ENCODE measurements around the gene DHCR24.

Gene DHCR24

GRCh38 chr1:54865238-54866073 is 21.5 kb downstream of the DHCR24 start:
- DNase-seq (ENCODE audit: low spot score) = no peak

DNA sequence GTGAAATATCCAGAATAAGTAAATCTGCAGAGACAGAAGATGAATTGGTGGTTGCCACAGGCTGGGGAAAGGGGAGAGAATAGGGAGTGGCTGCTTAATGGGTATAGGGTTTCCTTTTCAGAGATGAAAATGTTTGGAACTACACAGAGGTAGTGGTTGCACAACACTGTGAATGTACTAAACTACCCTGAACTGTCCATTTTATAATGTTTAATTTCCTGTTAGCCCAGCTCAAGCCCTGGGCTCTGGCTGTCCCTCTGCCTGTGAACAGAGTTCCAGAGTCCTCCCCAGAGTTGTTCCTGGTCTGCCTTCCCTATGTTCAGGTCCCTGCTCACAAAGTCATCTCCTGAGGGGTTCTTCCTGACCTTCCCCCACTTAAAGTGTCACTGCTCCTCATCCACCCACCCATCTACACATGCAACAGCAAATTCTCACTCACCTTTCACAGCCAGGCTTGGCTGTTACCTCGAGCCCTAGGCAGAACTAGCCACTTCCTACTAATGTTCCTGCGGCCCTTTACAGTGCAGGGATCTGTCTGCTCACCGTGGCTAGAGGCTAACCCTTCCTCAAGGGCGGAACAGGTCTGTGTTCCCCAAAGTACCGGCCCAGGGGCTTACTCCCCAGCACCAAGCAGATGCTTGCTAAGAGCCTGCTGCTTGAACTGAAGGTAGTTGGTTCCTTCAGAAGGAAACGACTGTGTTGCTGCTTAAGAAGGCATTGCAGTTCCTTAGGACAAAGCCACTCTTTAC is 22.4 kb downstream of the DHCR24 start:
- no peak for DNase-seq (ENCODE audit: low spot score)

GRCh38 chr1:54863267-54863665 is 23.7 kb downstream of the DHCR24 start:
- no peak for DNase-seq (ENCODE audit: low spot score)

DNA sequence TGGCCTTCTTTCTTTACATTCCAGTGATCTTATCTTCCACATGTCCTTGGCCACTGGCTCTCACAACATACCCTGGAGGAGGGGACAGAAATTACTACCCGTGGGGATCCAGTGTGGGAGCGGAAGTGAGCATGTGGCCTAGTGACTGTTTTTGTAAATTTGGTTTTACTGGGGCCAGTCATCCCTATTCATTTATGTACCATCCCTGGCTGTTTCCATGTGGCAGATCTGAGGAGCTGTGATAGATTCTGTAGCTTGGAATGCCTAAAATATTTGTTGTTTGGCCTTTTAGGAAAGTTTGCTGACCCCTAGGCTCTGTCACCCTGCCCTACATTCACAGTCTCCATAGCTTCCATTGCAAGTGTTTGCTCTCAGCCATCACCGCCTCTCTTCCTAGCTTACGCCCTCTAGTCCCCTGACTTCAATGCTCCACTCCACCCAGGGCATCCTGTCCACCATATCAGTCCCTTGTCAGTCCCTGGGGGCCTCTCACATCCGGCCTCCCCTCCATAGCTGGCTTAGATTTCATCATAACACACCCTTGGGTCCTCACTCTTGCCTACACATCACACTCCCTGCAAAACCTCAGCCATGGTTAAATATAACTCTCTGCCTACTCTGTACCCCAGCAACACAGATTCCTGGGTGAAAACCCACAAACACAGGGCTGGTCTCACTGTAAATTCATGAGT is 25.8 kb downstream of the DHCR24 start:
- no peak for DNase-seq (ENCODE audit: low spot score)

DNA sequence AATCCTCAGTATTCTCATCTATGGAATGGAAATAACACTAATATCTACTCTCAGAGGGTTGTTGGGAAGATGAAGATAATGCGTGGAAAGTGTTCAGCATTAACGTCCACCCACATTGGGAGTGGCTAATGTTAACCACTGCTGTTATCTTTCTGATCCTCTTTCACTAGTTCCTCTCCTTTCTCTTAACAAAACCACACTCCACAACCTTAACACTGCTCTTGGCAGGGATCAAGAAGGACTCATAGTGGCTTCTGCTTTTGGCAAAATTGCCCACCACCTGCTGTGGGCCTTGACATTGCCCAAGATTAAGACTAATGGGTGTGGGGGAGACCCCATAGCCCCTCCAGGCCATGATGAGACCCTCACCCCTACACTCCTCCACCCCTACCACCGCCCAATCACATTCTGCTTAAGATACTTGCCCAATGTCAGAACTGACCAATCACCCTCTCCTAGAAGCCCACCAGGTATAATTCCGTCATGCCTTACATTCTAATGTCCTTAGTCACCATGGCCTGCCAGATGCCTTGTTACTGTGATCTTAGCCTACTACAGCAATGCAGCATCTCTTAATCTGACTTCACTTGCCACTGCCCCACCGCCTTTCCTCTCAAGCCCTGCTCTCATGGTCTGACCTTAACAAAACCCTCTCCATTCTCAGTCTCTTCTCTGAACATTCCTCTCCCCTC is 27.1 kb downstream of the DHCR24 start:
- no peak for DNase-seq (ENCODE audit: low spot score)

DNA sequence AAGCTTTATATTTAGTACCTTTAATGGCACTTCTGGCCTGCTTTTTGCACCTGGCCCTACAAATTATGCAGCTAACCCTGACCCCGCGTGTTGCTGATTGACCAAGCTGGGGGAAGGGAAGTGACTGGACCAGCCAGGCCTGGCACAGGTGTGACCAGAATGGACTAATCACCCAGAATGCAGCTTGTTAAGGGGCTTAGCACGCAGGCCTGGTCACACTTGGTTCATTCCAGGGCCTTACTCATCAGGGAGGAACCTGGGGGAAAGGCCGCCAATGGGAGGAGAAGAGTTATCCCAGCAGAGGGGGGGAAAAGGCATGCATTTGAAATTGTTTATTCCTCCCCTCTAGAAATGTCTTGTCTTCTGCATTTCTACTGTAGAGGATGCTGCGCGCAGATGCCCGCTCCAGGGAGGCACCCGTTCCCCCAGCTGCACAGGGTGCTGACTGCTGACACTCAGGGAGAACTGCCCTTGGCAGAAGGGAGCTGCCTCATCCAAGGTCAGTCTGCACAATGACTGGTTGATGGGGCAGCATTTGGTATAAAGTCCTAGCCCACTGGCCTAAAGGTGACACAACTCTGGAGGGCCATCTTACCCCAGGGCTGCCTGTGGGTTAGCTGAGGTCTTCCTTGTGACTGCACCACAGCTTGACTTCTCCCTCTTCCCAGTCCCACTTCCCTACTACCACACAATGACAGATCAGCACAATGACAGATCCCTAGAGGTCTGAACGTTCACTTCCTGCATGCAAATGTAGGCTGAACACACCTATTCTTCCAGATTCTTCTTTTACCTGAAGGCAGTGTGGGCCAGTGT is 29.0 kb downstream of the DHCR24 start:
- DNase-seq (ENCODE audit: low spot score) = no peak

DNA sequence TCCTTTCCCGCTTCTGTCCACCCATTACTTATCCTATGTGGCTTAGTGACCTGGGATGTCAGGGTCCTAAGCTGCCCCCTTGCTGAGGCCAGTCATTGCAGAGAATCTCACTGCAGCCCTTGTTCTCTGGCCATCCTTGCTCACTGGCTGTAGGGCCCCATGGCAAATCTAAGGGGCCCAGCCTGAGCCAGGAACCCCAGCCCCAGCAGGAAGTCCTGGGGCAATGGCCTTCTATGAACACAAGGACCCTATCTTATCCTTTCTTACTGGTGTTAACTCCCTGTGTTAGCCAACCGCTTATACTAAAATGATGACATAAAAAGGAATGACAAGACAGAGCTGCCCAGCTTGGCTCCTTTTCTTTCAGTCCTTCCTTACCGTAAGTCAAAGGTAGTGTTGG is 29.9 kb downstream of the DHCR24 start:
- DNase-seq (ENCODE audit: low spot score) = no peak

DNA sequence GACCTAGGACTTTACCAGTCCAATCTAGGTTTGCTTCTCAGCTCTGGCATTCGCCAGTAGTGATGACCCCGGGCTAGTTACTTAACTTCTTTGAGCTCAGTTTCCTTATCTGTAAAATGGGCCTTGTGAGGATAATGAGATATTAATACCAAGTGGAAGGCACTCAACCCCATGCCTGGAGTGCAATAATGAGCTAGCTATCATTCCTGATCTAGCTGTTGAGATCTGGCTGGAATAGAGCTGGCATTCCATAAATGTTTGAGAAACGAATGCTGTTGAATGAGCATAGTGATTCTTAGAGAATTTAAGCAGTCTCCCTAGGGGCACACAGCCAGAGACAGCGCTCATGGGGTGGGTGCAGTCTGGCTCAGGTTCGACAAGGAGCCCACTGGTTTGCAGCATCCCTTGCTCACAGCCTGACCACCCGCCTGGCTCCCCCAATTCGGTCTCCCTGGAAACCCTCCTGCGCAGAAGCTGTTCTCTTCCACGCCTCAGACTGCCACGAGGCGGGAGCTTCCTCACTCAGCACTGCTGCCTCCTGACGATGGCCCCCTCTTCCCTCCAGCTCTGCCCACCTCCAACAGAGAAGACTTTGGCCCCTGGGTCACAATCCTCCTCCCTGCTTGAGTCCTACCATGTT is 32.5 kb downstream of the DHCR24 start:
- no peak for DNase-seq (ENCODE audit: low spot score)

DNA sequence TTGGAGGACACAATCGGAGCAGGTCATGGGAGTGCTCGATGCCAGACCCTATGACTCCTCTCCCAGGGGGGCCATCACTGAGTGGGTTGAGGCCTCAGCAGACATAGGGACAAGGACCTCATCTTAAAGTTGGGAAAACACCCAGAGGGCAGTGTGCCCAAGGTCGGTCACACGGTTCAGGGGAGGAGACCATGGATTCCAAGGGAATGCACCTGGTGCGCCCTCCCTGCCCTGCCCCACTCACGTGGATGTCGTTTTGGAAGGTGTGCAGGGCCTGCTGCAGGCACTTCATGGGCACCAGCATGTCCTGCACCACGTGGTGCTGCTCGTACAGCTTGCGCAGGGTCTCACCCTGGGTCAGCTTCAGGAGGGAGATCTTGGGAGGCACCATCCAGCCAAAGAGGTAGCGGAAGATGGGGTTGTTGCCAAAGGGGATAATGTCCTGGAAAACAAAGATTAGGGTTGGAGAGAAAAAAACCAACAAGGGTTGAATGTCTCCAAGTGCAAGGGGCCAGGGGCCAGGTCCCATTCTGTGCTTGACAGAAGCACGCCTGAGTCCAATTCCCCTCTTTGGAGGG is 33.1 kb downstream of the DHCR24 start:
- no peak for DNase-seq (ENCODE audit: low spot score)

- DNase-seq (ENCODE audit: low spot score) = no peak
Observed at GRCh38 chr1:54853096-54853792, 33.8 kb downstream of the DHCR24 start.

DNA sequence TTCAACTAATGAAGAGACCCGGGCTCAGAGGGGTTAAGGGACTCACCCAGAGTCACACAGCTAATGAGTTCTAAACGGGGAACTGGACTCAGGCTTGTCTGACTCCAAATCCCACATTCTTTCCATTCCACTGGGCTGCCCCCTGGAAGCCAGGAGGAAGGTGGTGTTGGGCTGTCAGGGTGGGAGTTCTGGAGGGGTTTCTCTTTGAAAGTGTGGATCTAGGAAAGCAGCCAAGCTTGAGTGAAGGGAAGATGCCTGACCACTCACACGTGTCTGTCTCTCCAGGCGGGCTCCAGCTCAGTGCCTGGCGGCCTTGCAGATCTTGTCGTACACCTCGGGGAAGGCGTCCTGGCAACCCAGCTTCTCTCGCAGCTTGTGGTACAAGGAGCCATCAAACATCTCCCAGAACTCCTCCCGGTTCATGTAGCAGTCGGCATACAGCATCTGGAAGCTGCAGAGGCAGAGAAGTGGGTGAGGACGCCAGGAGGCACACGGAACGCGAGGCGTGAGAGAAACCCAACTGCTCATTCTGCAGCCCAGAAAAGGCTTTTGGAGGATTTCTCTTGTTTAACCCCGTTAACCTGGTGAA is 35.0 kb downstream of the DHCR24 start:
- DNase-seq (ENCODE audit: low spot score) = no peak

DNA sequence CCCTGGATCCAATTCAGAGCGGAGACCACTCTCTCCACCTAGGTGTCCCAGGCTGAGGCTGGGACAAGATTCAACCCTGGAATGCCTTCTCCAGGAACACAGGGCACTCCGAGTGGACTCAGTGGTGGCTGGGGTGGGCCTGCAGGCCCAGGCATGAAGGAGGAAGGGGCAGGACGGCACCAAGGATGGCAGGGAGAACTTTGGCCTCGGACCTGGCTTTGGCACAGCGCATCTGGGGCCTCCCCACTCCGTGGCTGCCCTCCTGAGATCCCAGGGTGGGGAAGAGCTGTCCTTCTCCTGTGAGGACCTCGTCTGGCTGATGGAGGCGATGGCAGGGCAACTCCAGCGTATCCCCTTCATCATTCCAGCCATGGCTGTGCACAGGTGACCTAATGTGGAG is 35.6 kb downstream of the DHCR24 start:
- DNase-seq (ENCODE audit: low spot score) = no peak

DNA sequence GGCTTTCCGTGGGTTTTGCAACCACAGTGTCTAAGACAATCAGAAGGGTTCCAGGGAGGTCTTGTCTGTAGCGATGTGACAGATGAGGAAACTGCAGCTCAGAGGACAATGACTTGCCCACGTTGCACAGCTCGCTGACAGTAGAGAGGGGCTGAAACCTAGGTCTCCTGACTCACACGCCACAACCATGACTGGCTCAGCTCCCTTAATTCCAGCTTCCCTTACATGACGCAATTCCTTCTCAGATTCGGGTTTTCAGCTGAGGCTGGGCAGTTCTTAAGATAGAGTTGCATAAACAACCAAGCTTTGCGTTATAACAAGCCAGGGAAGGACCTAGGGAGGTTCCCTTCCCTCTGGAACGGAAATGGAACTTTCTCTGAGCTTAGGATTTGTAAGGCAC is 36.3 kb downstream of the DHCR24 start:
- DNase-seq (ENCODE audit: low spot score) = no peak

GRCh38 chr1:54850069-54850730 is 36.8 kb downstream of the DHCR24 start:
- DNase-seq (ENCODE audit: low spot score) = no peak

DNA sequence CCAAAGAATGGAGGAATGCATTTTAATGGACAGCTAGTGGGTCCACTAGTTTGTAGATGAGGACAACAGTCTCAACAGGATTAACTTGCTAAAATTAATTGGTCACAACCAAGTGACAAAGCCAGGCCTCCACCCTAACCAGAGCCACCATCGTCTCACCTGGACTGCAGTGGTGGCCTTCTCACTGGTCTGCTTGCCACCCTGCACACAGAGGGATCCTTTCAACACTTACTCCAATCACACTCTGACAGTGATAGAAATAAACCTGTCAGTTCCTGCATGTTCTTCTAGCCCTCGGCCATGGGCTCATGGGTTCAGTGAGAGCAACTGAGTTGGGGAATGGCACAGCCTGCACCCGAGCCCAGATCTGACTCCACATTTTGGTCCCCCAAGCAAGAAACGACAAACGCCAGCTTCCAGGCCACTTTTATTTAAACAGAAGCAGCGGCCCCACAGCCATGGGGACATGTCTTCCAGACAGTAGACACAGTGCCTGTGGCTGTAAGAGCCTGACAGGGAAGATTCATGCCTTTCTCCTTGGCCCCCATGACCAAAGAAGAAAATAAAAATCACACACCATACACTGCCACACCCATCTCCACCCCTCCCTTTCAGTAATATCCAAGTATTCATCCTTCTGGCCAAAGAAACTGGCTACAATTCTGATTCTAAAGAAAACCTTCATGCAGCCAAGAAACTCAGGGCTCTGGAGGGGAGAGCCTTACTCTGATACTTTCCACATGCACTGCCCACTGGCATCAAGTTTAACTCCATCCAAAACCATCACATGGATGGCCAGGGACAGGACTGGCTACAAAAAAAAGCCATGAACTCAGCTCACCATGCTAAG is 37.6 kb downstream of the DHCR24 start:
- DNase-seq (ENCODE audit: low spot score) = no peak

GRCh38 chr1:54848134-54848948 is 38.7 kb downstream of the DHCR24 start:
- DNase-seq (ENCODE audit: low spot score) = no peak

- DNase-seq (ENCODE audit: low spot score) = no peak
Observed at GRCh38 chr1:54846716-54847284, 40.2 kb downstream of the DHCR24 start.
